Bronchial epithelial cell (primary cell): ENCODE data around the gene IL31RA. TPM values are rescaled to one million over a fixed set of nuclear protein-coding genes. Genes with fewer than 3 reads are reported as not detected.

Experiments
- DNase-seq: peaks from one replicate; pipeline ENCODE4 v3.0.0-alpha.2; 2010; ENCODE audit warnings: low read depth
- FAIRE-seq: peaks from 2 replicates; lab custom pipeline; 2011; peaks lifted over from hg19 to GRCh38; lab: Jason Lieb, UNC
- H3K27me3 ChIP-seq: 2 replicates; pipeline ENCODE4 v1.5.1; 2011; ENCODE audit warnings: low read length; ENCODE audit not compliant: control insufficient read depth, insufficient read depth
- H3K36me3 ChIP-seq: 2 replicates; pipeline ENCODE4 v1.5.1; 2011; ENCODE audit warnings: low read length; ENCODE audit not compliant: control insufficient read depth, insufficient read depth
- H3K4me3 ChIP-seq: 2 replicates; pipeline ENCODE4 v1.5.1; 2011; ENCODE audit warnings: mild to moderate bottlenecking, low read depth, low read length, control low read depth
- total RNA-seq: library from RNA; depleted of rRNA; stranded (reverse); fragments of >200 nt; gene quantifications from 2 replicates; pipeline ENCODE4 v1.2.1, GENCODE V29; 2014
- TF ChIP-seq, protein P1 (sequence below): IDR thresholded peaks from 2 replicates; pipeline ENCODE4 v1.5.1; 2011; ENCODE audit warnings: mild to moderate bottlenecking, moderate library complexity, low read length, control low read depth, inconsistent platforms; ENCODE audit not compliant: insufficient read depth, severe bottlenecking

IL31RA gene
- total RNA-seq, 1 donor from 2014 or later, result 0.26 TPM

DNA sequence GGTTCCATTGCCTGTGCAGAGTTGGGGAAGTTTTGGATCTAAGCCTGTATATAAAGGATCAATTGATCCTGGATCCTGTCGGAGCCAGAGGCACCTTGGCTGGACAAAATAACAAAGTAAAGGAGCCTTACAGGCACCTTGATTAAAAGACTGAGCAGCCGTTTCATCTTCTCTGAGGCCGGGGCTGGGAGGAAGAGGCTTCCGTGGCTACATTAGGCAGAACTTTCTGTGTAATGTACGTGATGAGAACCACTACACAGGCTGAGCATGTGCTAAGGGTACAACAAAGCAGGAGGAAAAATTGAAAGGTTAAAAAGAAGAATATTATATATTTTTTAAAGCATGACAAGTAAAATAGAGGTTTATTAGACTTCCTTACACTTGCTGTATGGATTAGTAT lies 37.0 kb downstream of the IL31RA start:
- no peak for FAIRE-seq

DNA sequence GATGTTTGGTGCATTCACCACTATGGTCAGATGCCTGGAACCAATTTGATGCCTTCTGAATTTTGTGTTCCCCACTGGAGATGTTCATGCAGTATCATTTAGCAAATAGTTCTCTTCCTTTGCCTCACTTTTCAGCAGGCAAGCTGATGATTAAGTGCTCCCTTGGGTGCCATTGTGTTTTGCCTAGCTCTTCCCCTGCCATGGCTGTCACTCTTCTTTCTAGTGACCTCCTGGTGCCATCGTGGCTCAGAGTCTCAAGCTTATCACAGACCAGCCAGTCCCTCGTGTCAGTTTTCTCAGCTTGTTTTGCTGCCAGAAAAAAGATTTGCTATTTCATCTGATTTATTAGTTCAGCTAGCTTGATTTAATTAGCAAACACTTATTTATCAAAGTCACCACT lies 41.3 kb downstream of the IL31RA start:
- Histone ChIP-seq H3K4me3 (no peak overlapping the region), H3K36me3 (no peaks in the 10 kb centered on the region), H3K27me3 (no peaks in the 10 kb centered on the region)
- TF ChIP-seq, protein P1, sequence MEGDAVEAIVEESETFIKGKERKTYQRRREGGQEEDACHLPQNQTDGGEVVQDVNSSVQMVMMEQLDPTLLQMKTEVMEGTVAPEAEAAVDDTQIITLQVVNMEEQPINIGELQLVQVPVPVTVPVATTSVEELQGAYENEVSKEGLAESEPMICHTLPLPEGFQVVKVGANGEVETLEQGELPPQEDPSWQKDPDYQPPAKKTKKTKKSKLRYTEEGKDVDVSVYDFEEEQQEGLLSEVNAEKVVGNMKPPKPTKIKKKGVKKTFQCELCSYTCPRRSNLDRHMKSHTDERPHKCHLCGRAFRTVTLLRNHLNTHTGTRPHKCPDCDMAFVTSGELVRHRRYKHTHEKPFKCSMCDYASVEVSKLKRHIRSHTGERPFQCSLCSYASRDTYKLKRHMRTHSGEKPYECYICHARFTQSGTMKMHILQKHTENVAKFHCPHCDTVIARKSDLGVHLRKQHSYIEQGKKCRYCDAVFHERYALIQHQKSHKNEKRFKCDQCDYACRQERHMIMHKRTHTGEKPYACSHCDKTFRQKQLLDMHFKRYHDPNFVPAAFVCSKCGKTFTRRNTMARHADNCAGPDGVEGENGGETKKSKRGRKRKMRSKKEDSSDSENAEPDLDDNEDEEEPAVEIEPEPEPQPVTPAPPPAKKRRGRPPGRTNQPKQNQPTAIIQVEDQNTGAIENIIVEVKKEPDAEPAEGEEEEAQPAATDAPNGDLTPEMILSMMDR, result no peak
- no peak for DNase-seq
- no peak for FAIRE-seq

More for the DNA sequence above, 37.0 kb downstream of the IL31RA start:
- H3K27me3 ChIP-seq, result no peaks in the 10 kb centered on the region
- no peak for DNase-seq
- H3K4me3 ChIP-seq, result no peak overlapping the region
- TF ChIP-seq, protein P1, result no peak
- no peaks in the 10 kb centered on the region for H3K36me3 ChIP-seq

DNA sequence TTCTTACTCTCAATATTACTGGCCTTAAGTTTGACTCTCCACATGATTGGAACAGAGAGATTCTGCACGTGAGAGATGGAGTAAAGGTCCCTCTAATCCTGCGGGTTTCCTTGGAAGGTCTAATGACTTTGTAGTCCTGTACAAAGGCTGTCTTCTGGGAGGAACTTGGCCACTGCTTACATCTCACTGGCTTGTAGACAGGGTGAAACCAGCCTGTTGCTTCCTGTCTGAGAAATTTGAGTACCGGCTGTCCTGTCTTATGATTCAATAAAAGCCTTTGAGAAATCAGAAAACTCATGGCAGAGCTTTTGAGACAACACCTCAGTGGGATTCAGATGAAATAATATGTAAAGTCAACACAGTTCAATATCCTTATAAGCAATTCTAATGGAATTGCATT lies 43.0 kb downstream of the IL31RA start:
- FAIRE-seq, result no peak
- no peaks in the 10 kb centered on the region for H3K27me3 ChIP-seq
- H3K4me3 ChIP-seq, result no peak overlapping the region
- DNase-seq, result peak; percentile 39
- no peaks in the 10 kb centered on the region for H3K36me3 ChIP-seq
- TF ChIP-seq, protein P1, result no peak

- TF ChIP-seq, protein P1, result no peak
- Histone ChIP-seq H3K27me3 (no peaks in the 10 kb centered on the region), H3K36me3 (no peaks in the 10 kb centered on the region), H3K4me3 (no peak overlapping the region)
- DNase-seq, result no peak
- FAIRE-seq, result no peak
Observed at GRCh38 chr5:55895346-55895745, 44.2 kb downstream of the IL31RA start.

DNA sequence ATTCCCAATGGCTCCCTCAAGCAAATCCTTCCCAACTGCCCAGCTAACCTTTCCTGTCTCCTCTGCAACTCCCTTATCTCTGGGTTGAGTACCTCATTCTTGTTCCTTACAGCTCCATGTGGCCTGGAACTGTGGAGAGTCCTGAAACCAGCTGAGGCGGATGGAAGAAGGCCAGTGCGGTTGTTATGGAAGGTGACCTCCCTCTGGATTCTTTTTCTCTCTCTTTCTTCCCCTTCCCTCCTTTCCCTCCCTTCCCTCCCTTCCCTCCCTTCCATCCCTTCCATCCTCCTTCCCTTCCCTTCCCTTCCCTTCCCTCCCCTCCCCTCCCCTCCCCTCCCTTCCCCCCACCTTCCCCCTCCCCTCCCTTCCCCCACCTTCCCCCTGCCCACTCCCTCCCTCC lies 45.1 kb downstream of the IL31RA start:
- FAIRE-seq (no peak), DNase-seq (no peak)
- H3K36me3 ChIP-seq, result no peaks in the 10 kb centered on the region
- H3K4me3 ChIP-seq, result no peak overlapping the region
- H3K27me3 ChIP-seq, result no peaks in the 10 kb centered on the region
- TF ChIP-seq, protein P1, result no peak

- Histone ChIP-seq H3K27me3 (no peaks in the 10 kb centered on the region), H3K36me3 (no peaks in the 10 kb centered on the region), H3K4me3 (no peak overlapping the region)
- TF ChIP-seq, protein P1, result no peak
- DNase-seq, result no peak
- FAIRE-seq, result no peak
Observed at GRCh38 chr5:55896663-55897062, 45.5 kb downstream of the IL31RA start.
